Natural killer cell (primary cell): ENCODE data around the gene AIFM3. TPM values are rescaled to one million over a fixed set of nuclear protein-coding genes. Genes with fewer than 3 reads are reported as not detected.
"Not testable (repeated sequence)": the region's sequence is repeated elsewhere in the genome, so short reads cannot be mapped to it uniquely, and the experiment has no call there.

Source experiments
- ATAC-seq, 3 donors: fragments of 150-1000 bp in 2 of 3; fragments of 200-7000 bp in 1 of 3; cut with Tn5 transposase; 1 replicate in 1 of 3; 2 replicates in 2 of 3; pipeline ENCODE4 v1.10.0; 2021; ENCODE audit warnings: mild to moderate bottlenecking in 2 of 3, moderate library complexity in 2 of 3
- DNase-seq, 2 donors: peaks; one replicate each; pipeline versions ENCODE4 v3.0.0 to v3.0.0-alpha.2; 2013 to 2021; ENCODE audit warnings: mixed read lengths in 1 of 2
- H3K27ac ChIP-seq: one replicate; pipeline ENCODE4 v1.5.1; 2013; ENCODE audit warnings: mild to moderate bottlenecking, low read length
- H3K27me3 ChIP-seq: one replicate; pipeline ENCODE4 v1.6.1; 2013; ENCODE audit warnings: low read length; ENCODE audit not compliant: control insufficient read depth, insufficient read depth
- H3K36me3 ChIP-seq: one replicate; pipeline ENCODE4 v1.6.1; 2013; ENCODE audit warnings: low read length; ENCODE audit not compliant: control insufficient read depth, insufficient read depth
- H3K4me1 ChIP-seq: one replicate; pipeline ENCODE4 v1.6.1; 2013; ENCODE audit warnings: low read length; ENCODE audit not compliant: control insufficient read depth, insufficient read depth
- H3K4me3 ChIP-seq: one replicate; pipeline ENCODE4 v1.5.1; 2013; ENCODE audit warnings: low read length
- H3K9me3 ChIP-seq: one replicate; pipeline ENCODE4 v1.6.1; 2013; ENCODE audit warnings: low read length; ENCODE audit not compliant: control insufficient read depth, insufficient read depth
- H3K27ac Mint-ChIP-seq, 2 donors: one replicate each; pipeline ENCODE4 v1.8.0; 2022; ENCODE audit warnings: mild to moderate bottlenecking in 2 of 2, mixed read lengths in 2 of 2, moderate library complexity in 1 of 2
- H3K27me3 Mint-ChIP-seq, 2 donors: one replicate each; pipeline ENCODE4 v1.8.0; 2022; ENCODE audit warnings: low read depth in 2 of 2, mixed read lengths in 2 of 2
- H3K36me3 Mint-ChIP-seq: one replicate; pipeline ENCODE4 v1.8.0; 2022; ENCODE audit warnings: mixed read lengths
- H3K4me1 Mint-ChIP-seq, 2 donors: one replicate each; pipeline ENCODE4 v1.8.0; 2022; ENCODE audit warnings: mixed read lengths in 2 of 2
- H3K4me3 Mint-ChIP-seq: one replicate; pipeline ENCODE4 v1.8.0; 2022; ENCODE audit warnings: mild to moderate bottlenecking, moderate library complexity, mixed read lengths
- H3K9me3 Mint-ChIP-seq, 2 donors: one replicate each; pipeline ENCODE4 v1.8.0; 2022; ENCODE audit warnings: mixed read lengths in 2 of 2
- CTCF ChIP-seq: fragments of 200-600 bp; IDR thresholded peaks from one replicate; pipeline ENCODE4 v1.8.0; 2022; ENCODE audit warnings: antibody characterized with exemption
- WGBS: methylation state at CpG from one replicate; pipeline ENCODE4 v1.1.7; 2013; ENCODE audit warnings: missing lambda C conversion rate; ENCODE audit not compliant: insufficient coverage; 5-methylcytosine and 5-hydroxymethylcytosine counted together
- intact Hi-C: fragments of 100-400 bp; cut with micrococcal nuclease; formaldehyde crosslinking; loops from one replicate; pipeline ENCODE4 v1.14.2; 2022
- total RNA-seq, 4 donors: library from RNA; stranded (reverse); fragments of 120-200 nt in 1 of 4; gene quantifications; one replicate each; pipeline versions ENCODE4 v1.2.3 to v1.2.4, GENCODE V29; 2013 to 2022

AIFM3 gene
- total RNA-seq, 3 donors from 2014 or later (not counting 1 experiment from before 2014, with no cell fraction given) = 1.5 to 2.3 (median 2.2) TPM

GRCh38 chr22:20931126-20931654 is 35.9 kb upstream of the AIFM3 start:
- DNase-seq (no peak), ATAC-seq (no peak)
- intact Hi-C loops = no loop called here
- H3K9me3 ChIP-seq = no peaks in the 10 kb centered on the region
- no peak overlapping the region for H3K4me3 ChIP-seq
- no peaks in the 10 kb centered on the region for H3K9me3 Mint-ChIP-seq
- peaks cover 48 to 62% of the 10 kb centered on the region in 2 donors for H3K4me1 Mint-ChIP-seq
- H3K36me3 Mint-ChIP-seq = peaks cover 5% of the 10 kb centered on the region
- H3K4me3 Mint-ChIP-seq = no peak overlapping the region
- H3K4me1 ChIP-seq = peaks cover 24% of the 10 kb centered on the region
- no peak overlapping the region for H3K27ac ChIP-seq
- H3K27ac Mint-ChIP-seq = peak overlapping the region in 1 of 2 donors; percentile 76
- TF ChIP-seq CTCF = no peak
- H3K27me3 ChIP-seq = no peaks in the 10 kb centered on the region
- no peaks in the 10 kb centered on the region for H3K27me3 Mint-ChIP-seq
- H3K36me3 ChIP-seq = peaks cover 16% of the 10 kb centered on the region
- 100% methylated on average over 2 of the region's 4 CpGs for WGBS

GRCh38 chr22:20933910-20934309 is 33.1 kb upstream of the AIFM3 start:
- TF ChIP-seq CTCF = no peak

GRCh38 chr22:20935049-20935448 is 32.0 kb upstream of the AIFM3 start:
- intact Hi-C loops, ATAC-seq, H3K27me3 Mint-ChIP-seq, H3K9me3 Mint-ChIP-seq, H3K4me3 Mint-ChIP-seq, DNase-seq, H3K27ac ChIP-seq, H3K36me3 Mint-ChIP-seq, H3K27me3 ChIP-seq, H3K9me3 ChIP-seq, H3K4me3 ChIP-seq: not testable (repeated sequence)
- 93% methylated on average over 9 of the region's 9 CpGs for WGBS
- peaks cover 14% of the 10 kb centered on the region for H3K4me1 ChIP-seq
- Mint-ChIP-seq H3K27ac (peak overlapping the region; percentile 18 to 42), H3K4me1 (peaks cover 60 to 71% of the 10 kb centered on the region in 2 donors)
- peaks cover 25% of the 10 kb centered on the region for H3K36me3 ChIP-seq

More at GRCh38 chr22:20933910-20934309, 33.1 kb upstream of the AIFM3 start:
- ATAC-seq (no peak), DNase-seq (no peak)
- Histone ChIP-seq H3K36me3 (peaks cover 25% of the 10 kb centered on the region), H3K4me1 (peaks cover 14% of the 10 kb centered on the region), H3K9me3 (no peaks in the 10 kb centered on the region), H3K4me3 (no peak overlapping the region), H3K27me3 (no peaks in the 10 kb centered on the region), H3K27ac (no peak overlapping the region)
- Mint-ChIP-seq H3K27ac (peak overlapping the region; percentile 42 to 47), H3K36me3 (peaks cover 5% of the 10 kb centered on the region), H3K4me3 (no peak overlapping the region), H3K9me3 (no peaks in the 10 kb centered on the region), H3K4me1 (peaks cover 59 to 70% of the 10 kb centered on the region in 2 donors), H3K27me3 (no peaks in the 10 kb centered on the region)
- intact Hi-C loops = no loop called here
- 92% methylated on average over 7 of the region's 7 CpGs for WGBS

GRCh38 chr22:20935780-20936539 is 31.1 kb upstream of the AIFM3 start:
- peak overlapping the region; percentile 18 to 27 for H3K27ac Mint-ChIP-seq
- H3K36me3 Mint-ChIP-seq, H3K9me3 Mint-ChIP-seq, H3K27me3 Mint-ChIP-seq, H3K9me3 ChIP-seq, ATAC-seq, H3K27me3 ChIP-seq, H3K27ac ChIP-seq, DNase-seq, H3K4me3 ChIP-seq, H3K4me3 Mint-ChIP-seq, intact Hi-C loops: not testable (repeated sequence)
- WGBS = 96% methylated on average over 11 of the region's 11 CpGs
- H3K4me1 Mint-ChIP-seq = peaks cover 65 to 75% of the 10 kb centered on the region in 2 donors
- Histone ChIP-seq H3K4me1 (peaks cover 16% of the 10 kb centered on the region), H3K36me3 (peaks cover 25% of the 10 kb centered on the region)
